GM10266 (cell line): ENCODE results near the gene ABO.
"Not testable (repeated sequence)": the region's sequence is repeated elsewhere in the genome, so short reads cannot be mapped to it uniquely, and the experiment has no call there.

Experiments
- DNase-seq: peaks from one replicate; pipeline ENCODE4 v3.0.0; 2012; ENCODE audit errors: extremely low spot score
- TF ChIP-seq, protein P1 (sequence below): IDR thresholded peaks from 2 replicates; pipeline ENCODE4 v1.5.1; 2012; ENCODE audit warnings: mild to moderate bottlenecking, low read depth; ENCODE audit not compliant: control insufficient read depth, insufficient read depth; ENCODE audit errors: missing control alignments

The ABO gene

GRCh38 chr9:133233681-133234432 lies 41.1 kb downstream of the ABO start:
- TF ChIP-seq, protein P1, sequence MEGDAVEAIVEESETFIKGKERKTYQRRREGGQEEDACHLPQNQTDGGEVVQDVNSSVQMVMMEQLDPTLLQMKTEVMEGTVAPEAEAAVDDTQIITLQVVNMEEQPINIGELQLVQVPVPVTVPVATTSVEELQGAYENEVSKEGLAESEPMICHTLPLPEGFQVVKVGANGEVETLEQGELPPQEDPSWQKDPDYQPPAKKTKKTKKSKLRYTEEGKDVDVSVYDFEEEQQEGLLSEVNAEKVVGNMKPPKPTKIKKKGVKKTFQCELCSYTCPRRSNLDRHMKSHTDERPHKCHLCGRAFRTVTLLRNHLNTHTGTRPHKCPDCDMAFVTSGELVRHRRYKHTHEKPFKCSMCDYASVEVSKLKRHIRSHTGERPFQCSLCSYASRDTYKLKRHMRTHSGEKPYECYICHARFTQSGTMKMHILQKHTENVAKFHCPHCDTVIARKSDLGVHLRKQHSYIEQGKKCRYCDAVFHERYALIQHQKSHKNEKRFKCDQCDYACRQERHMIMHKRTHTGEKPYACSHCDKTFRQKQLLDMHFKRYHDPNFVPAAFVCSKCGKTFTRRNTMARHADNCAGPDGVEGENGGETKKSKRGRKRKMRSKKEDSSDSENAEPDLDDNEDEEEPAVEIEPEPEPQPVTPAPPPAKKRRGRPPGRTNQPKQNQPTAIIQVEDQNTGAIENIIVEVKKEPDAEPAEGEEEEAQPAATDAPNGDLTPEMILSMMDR: no peak
- no peak for DNase-seq

- DNase-seq: not testable (repeated sequence)
Observed at GRCh38 chr9:133231934-133232568, 43.0 kb downstream of the ABO start.

GRCh38 chr9:133230514-133230913 lies 44.5 kb downstream of the ABO start:
- not testable (repeated sequence) for DNase-seq

DNA sequence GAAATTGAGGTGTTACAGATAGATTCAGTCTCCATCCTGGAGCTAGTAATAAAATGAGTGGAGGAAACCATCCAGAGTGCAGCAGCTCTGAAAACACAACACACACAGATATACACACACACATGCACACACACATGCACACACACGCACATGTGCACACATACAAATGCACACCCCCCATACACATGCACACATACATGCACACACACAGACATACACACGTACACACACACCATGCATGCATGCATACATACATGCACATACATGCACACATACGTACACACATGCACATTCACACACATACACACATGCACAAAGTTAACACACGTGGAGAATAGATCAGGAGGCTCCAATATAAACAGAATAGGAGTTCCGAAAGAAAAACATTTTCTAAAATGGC lies 44.9 kb downstream of the ABO start:
- TF ChIP-seq, protein P1: no peak
- DNase-seq: no peak

GRCh38 chr9:133228474-133229193 lies 46.4 kb downstream of the ABO start:
- DNase-seq: not testable (repeated sequence)

DNA sequence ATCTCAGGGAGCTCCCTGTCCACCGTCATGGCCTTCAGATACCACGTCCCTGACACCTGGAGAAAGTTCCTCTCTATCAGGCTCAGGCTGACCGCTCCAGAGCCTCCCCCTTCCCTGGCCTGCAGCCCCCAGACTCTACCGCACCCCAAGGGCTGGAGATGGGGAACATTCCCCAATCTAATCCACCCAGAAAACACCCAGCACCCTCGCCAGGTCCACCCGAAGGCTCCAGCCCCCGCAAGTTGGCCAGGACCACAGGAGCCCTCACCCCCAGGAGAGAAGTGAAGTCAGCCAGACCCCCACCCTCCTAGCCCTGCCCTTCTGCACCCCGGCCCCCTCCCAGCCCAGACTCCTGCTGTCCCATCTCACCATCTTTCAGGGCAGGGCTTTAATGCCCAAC lies 47.0 kb downstream of the ABO start:
- DNase-seq: not testable (repeated sequence)

GRCh38 chr9:133227242-133227860 lies 47.6 kb downstream of the ABO start:
- TF ChIP-seq, protein P1: no peak
- no peak for DNase-seq

- TF ChIP-seq, protein P1: no peak
- DNase-seq: no peak
Observed at GRCh38 chr9:133226219-133227171, 48.5 kb downstream of the ABO start.
